Activated T-cell treated with anti-CD3 and anti-CD28 coated beads for 24 hours (primary cell): ENCODE results near the gene DYNC2I2.
"Not testable (repeated sequence)": the region's sequence is repeated elsewhere in the genome, so short reads cannot be mapped to it uniquely, and the experiment has no call there.

Experiments
- DNase-seq: peaks from one replicate; pipeline ENCODE4 v3.0.0-alpha.2; 2020; ENCODE audit warnings: low read depth

The DYNC2I2 gene

GRCh38 chr9:128614728-128615127 lies 41.9 kb downstream of the DYNC2I2 start:
- DNase-seq = no peak

- DNase-seq = no peak
Measured at GRCh38 chr9:128611600-128612394, 44.9 kb downstream of the DYNC2I2 start.

- no peak for DNase-seq
Measured at GRCh38 chr9:128610897-128611296, 45.8 kb downstream of the DYNC2I2 start.

- DNase-seq = no peak
Measured at GRCh38 chr9:128607642-128608350, 48.9 kb downstream of the DYNC2I2 start.

GRCh38 chr9:128603697-128604096 lies 53.0 kb downstream of the DYNC2I2 start:
- no peak for DNase-seq

- DNase-seq = no peak
Measured at GRCh38 chr9:128600099-128600498, 56.5 kb downstream of the DYNC2I2 start.

- no peak for DNase-seq
Measured at GRCh38 chr9:128595471-128595870, 61.2 kb downstream of the DYNC2I2 start.

GRCh38 chr9:128593856-128594255 lies 62.8 kb downstream of the DYNC2I2 start:
- DNase-seq = no peak

GRCh38 chr9:128593039-128593438 lies 63.6 kb downstream of the DYNC2I2 start:
- DNase-seq = no peak

- no peak for DNase-seq
Measured at GRCh38 chr9:128588581-128589233, 67.9 kb downstream of the DYNC2I2 start.

GRCh38 chr9:128587453-128587852 lies 69.2 kb downstream of the DYNC2I2 start:
- peak; percentile 16 for DNase-seq

GRCh38 chr9:128586934-128587333 lies 69.7 kb downstream of the DYNC2I2 start:
- DNase-seq = not testable (repeated sequence)

GRCh38 chr9:128585155-128585554 lies 71.5 kb downstream of the DYNC2I2 start:
- DNase-seq = not testable (repeated sequence)
